Fibroblast of lung (primary cell): Measurements from ENCODE around the gene FEZ2. TPM values are rescaled to one million over a fixed set of nuclear protein-coding genes. Genes with fewer than 3 reads are reported as not detected.

Experiments used
- DNase-seq, 2 donors: peaks; one replicate each; pipeline versions ENCODE4 v3.0.0 to v3.0.0-alpha.2; 2010; ENCODE audit warnings: low read depth in 2 of 2
- H2AFZ ChIP-seq: 2 replicates; pipeline ENCODE4 v1.5.1; 2012; ENCODE audit warnings: low read length, control low read depth, inconsistent platforms
- H3K27ac ChIP-seq: 2 replicates; pipeline ENCODE4 v1.5.1; 2011; ENCODE audit warnings: low read length, control low read depth; ENCODE audit not compliant: insufficient read depth
- H3K27me3 ChIP-seq: 2 replicates; pipeline ENCODE4 v1.5.1; 2011; ENCODE audit warnings: mild to moderate bottlenecking, low read length; ENCODE audit not compliant: control insufficient read depth, insufficient read depth
- H3K36me3 ChIP-seq: 2 replicates; pipeline ENCODE4 v1.5.1; 2011; ENCODE audit warnings: low read length; ENCODE audit not compliant: control insufficient read depth, insufficient read depth
- H3K4me1 ChIP-seq: 2 replicates; pipeline ENCODE4 v1.5.1; 2011; ENCODE audit warnings: low read length; ENCODE audit not compliant: control insufficient read depth, insufficient read depth; ENCODE audit errors: extremely low read depth
- H3K4me2 ChIP-seq: 2 replicates; pipeline ENCODE4 v1.5.1; 2011; ENCODE audit warnings: low read length, control low read depth; ENCODE audit not compliant: insufficient read depth; ENCODE audit errors: extremely low read depth
- H3K4me3 ChIP-seq, 4 experiments: fragments of 200-600 bp in 1 of 4; sonication (generic) in 1 of 4; replicated peaks in 1 of 4; 2 replicates each; pipeline ENCODE4 v1.5.1; 2011 to 2016; ENCODE audit warnings: low read length in 4 of 4, low read depth in 3 of 4, mild to moderate bottlenecking in 3 of 4, control low read depth in 2 of 4, inconsistent platforms in 1 of 4, mixed read lengths in 1 of 4; ENCODE audit not compliant: insufficient read depth in 1 of 4; ENCODE audit errors: control extremely low read depth in 1 of 4
- H3K79me2 ChIP-seq: 2 replicates; pipeline ENCODE4 v1.5.1; 2012; ENCODE audit warnings: mild to moderate bottlenecking, low read length, inconsistent platforms; ENCODE audit not compliant: control insufficient read depth, insufficient read depth
- H3K9ac ChIP-seq: 2 replicates; pipeline ENCODE4 v1.5.1; 2011; ENCODE audit warnings: mild to moderate bottlenecking, low read length, control low read depth; ENCODE audit not compliant: insufficient read depth
- H3K9me3 ChIP-seq: 2 replicates; pipeline ENCODE4 v1.5.1; 2012; ENCODE audit warnings: low read depth, low read length; ENCODE audit not compliant: control insufficient read depth, insufficient read depth
- H4K20me1 ChIP-seq: 2 replicates; pipeline ENCODE4 v1.5.1; 2011; ENCODE audit warnings: low read length; ENCODE audit not compliant: control insufficient read depth, insufficient read depth; ENCODE audit errors: extremely low read depth
- EZH2 ChIP-seq: IDR thresholded peaks from 2 replicates; pipeline ENCODE4 v1.5.1; 2012; ENCODE audit warnings: low read length, control low read depth, mild to moderate bottlenecking; ENCODE audit errors: missing control alignments
- polyA plus RNA-seq, 2 donors: library from polyadenylated mRNA; depleted of rRNA in 1 of 2; stranded (reverse) in 1 of 2; unstranded in 1 of 2; fragments of >200 nt; gene quantifications; 2 replicates each; pipeline ENCODE4 v1.2.1, GENCODE V29; 2011 to 2012; ENCODE audit warnings: missing spikeins in 1 of 2
- total RNA-seq: library from RNA; depleted of rRNA; stranded (reverse); fragments of >200 nt; gene quantifications from 2 replicates; pipeline ENCODE4 v1.2.1, GENCODE V29; 2014
- TF ChIP-seq, protein P1 (sequence below), 2 donors: IDR thresholded peaks in 1 of 2; conservative IDR thresholded peaks in 1 of 2; 1 replicate in 1 of 2; 2 replicates in 1 of 2; pipeline ENCODE4 v1.5.1; 2011 to 2012; ENCODE audit warnings: low read length in 2 of 2, control low read depth in 1 of 2, inconsistent platforms in 1 of 2, low read depth in 1 of 2, mild to moderate bottlenecking in 1 of 2

FEZ2 gene
- total and polyA plus RNA-seq, 2 donors (not counting 1 experiment from before 2014, with no cell fraction given), result 64.7 to 86.9 TPM

DNA sequence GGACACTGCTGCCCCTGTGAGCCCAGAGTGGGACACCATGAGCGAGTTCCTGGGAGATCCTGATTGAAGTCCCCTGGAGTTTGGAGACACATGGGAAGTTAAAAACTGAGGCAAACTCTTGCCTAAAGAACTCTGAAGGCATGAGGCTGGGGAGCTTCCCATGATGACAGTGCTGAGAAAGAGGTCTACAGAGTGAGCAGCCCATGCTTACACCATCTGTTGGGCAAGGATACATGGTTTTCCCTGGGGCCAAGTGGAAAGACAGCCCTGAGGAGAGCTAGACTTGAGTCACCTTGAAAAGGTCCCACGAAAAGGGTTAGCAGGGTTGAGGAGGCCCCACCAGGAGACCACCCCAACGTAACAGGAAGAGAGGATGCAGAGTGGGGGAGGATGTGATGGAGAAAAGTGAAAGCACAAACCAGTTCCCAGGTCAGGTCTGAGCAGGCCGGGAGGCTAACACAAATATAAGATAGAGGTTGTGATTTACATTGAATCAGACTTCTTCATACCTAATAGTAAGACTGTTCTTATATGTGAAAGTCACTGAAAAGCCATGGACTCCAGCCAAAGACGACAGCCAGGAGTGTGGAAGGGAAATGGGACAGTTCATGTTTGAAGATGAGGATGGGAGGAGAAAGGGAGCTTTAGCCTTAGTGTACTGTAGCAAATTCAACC lies 13.5 kb upstream of the FEZ2 start:
- Histone ChIP-seq H3K4me1 (no peaks in the 10 kb centered on the region), H3K79me2 (no peaks in the 10 kb centered on the region), H3K9ac (no peak overlapping the region), H3K9me3 (no peaks in the 10 kb centered on the region), H3K27ac (no peak overlapping the region), H2AFZ (no peak overlapping the region), H3K36me3 (no peaks in the 10 kb centered on the region), H3K27me3 (no peaks in the 10 kb centered on the region), H3K4me2 (no peak overlapping the region), H4K20me1 (no peaks in the 10 kb centered on the region), H3K4me3 (no peak overlapping the region)
- TF ChIP-seq, protein P1, sequence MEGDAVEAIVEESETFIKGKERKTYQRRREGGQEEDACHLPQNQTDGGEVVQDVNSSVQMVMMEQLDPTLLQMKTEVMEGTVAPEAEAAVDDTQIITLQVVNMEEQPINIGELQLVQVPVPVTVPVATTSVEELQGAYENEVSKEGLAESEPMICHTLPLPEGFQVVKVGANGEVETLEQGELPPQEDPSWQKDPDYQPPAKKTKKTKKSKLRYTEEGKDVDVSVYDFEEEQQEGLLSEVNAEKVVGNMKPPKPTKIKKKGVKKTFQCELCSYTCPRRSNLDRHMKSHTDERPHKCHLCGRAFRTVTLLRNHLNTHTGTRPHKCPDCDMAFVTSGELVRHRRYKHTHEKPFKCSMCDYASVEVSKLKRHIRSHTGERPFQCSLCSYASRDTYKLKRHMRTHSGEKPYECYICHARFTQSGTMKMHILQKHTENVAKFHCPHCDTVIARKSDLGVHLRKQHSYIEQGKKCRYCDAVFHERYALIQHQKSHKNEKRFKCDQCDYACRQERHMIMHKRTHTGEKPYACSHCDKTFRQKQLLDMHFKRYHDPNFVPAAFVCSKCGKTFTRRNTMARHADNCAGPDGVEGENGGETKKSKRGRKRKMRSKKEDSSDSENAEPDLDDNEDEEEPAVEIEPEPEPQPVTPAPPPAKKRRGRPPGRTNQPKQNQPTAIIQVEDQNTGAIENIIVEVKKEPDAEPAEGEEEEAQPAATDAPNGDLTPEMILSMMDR (conservative IDR thresholded peaks at IDR 0.05 in 1 of 2, IDR thresholded peaks at IDR 0.05 in 1 of 2; ENCODE audit: low read depth in 1 of 2, low read length in 2 of 2), result no peak
- no peak for TF ChIP-seq EZH2
- DNase-seq, result no peak

DNA sequence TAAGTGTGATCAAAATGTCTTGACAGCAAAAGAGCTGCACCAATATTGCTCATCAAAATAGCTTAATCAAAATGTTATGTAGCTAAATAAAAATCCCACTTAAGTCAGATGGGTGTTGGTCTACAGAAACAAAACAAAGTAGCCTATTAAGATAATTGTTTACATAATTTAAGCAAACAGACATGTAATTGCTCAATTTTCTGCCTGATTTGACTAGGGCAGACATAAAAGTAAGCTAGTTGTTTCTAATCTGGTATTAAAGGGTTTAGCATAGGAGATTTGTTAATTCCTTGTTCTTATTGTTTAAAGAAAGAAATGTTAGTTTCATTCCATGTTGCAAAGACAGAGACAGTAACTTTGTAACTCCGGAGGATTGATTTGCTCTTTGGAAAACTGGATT lies 11.5 kb upstream of the FEZ2 start:
- H3K27me3 ChIP-seq, result no peaks in the 10 kb centered on the region
- no peak overlapping the region for H3K4me2 ChIP-seq
- H3K9ac ChIP-seq, result no peak overlapping the region
- H3K4me1 ChIP-seq, result no peaks in the 10 kb centered on the region
- no peak overlapping the region for H3K4me3 ChIP-seq
- no peak overlapping the region for H2AFZ ChIP-seq
- H3K79me2 ChIP-seq, result no peaks in the 10 kb centered on the region
- no peak overlapping the region for H3K27ac ChIP-seq
- no peak for TF ChIP-seq EZH2
- TF ChIP-seq, protein P1 (conservative IDR thresholded peaks at IDR 0.05 in 1 of 2, IDR thresholded peaks at IDR 0.05 in 1 of 2; ENCODE audit: low read depth in 1 of 2, low read length in 2 of 2), result no peak
- H4K20me1 ChIP-seq, result no peaks in the 10 kb centered on the region
- H3K9me3 ChIP-seq, result no peaks in the 10 kb centered on the region
- no peaks in the 10 kb centered on the region for H3K36me3 ChIP-seq
- no peak for DNase-seq

DNA sequence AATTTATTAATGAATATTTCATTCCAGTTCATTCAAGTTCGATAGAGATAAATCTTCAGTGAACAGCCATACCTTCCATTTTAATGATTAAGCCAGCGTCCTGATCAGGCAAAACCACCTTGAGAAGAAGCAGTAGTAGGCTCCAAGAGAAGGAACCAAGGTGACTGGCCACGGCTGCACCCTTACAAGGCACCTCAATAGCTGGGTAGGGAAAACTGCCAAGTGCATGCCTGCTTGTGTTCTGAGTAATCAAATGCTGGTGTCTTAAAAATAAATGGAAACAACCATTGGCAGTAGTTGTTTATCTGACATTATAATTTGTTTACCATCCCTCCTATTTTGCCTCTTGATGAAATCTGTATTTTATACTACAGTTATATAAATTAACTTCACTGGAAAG lies 10.0 kb upstream of the FEZ2 start:
- no peak overlapping the region for H2AFZ ChIP-seq
- H3K4me1 ChIP-seq, result no peaks in the 10 kb centered on the region
- no peaks in the 10 kb centered on the region for H3K79me2 ChIP-seq
- TF ChIP-seq, protein P1 (conservative IDR thresholded peaks at IDR 0.05 in 1 of 2, IDR thresholded peaks at IDR 0.05 in 1 of 2; ENCODE audit: low read depth in 1 of 2, low read length in 2 of 2), result no peak
- TF ChIP-seq EZH2, result no peak
- no peaks in the 10 kb centered on the region for H3K27me3 ChIP-seq
- H4K20me1 ChIP-seq, result no peaks in the 10 kb centered on the region
- H3K4me3 ChIP-seq, result no peak overlapping the region
- no peaks in the 10 kb centered on the region for H3K9me3 ChIP-seq
- H3K9ac ChIP-seq, result no peak overlapping the region
- peak in 1 of 2 donors; percentile 3 for DNase-seq
- H3K36me3 ChIP-seq, result no peaks in the 10 kb centered on the region
- H3K27ac ChIP-seq, result no peak overlapping the region
- H3K4me2 ChIP-seq, result no peak overlapping the region
